ENCODE data around the gene C22orf42. TPM values are rescaled to one million over a fixed set of nuclear protein-coding genes. Genes with fewer than 3 reads are reported as not detected.
"Not testable (repeated sequence)": the region's sequence is repeated elsewhere in the genome, so short reads cannot be mapped to it uniquely, and the experiment has no call there.

C22orf42 gene
- total and polyA plus RNA-seq, 2 donors, result not detected

- Histone ChIP-seq H3K36me3 (ENCODE audit: insufficient read depth) (no peaks in the 10 kb centered on the region), H3K4me1 (ENCODE audit: insufficient read depth) (no peaks in the 10 kb centered on the region), H3K4me3 (ENCODE audit: low read depth, low read length) (no peak overlapping the region), H3K27ac (ENCODE audit: low read depth) (no peak overlapping the region)
- DNase-seq (ENCODE audit: extremely low spot score), result no peak
- 69% methylated on average over 7 of the region's 7 CpGs for WGBS
These were observed 40.9 kb upstream of the C22orf42 start for GRCh38 chr22:32199961-32200360.

- 86% methylated on average over 6 of the region's 6 CpGs for WGBS
- Histone ChIP-seq H3K27ac (ENCODE audit: low read depth) (no peak overlapping the region), H3K36me3 (ENCODE audit: insufficient read depth) (no peaks in the 10 kb centered on the region), H3K4me3 (ENCODE audit: low read depth, low read length) (no peak overlapping the region), H3K4me1 (ENCODE audit: insufficient read depth) (no peaks in the 10 kb centered on the region)
- DNase-seq (ENCODE audit: extremely low spot score), result no peak
These were observed 40.2 kb upstream of the C22orf42 start for GRCh38 chr22:32199341-32199740.

GRCh38 chr22:32197553-32198226, 38.6 kb upstream of the C22orf42 start:
- 87% methylated on average over 5 of the region's 5 CpGs for WGBS
- not testable (repeated sequence) for H3K27ac ChIP-seq (ENCODE audit: low read depth); H3K4me1 ChIP-seq (ENCODE audit: insufficient read depth); H3K4me3 ChIP-seq (ENCODE audit: low read depth, low read length); DNase-seq (ENCODE audit: extremely low spot score); H3K36me3 ChIP-seq (ENCODE audit: insufficient read depth)

- not testable (repeated sequence) for H3K4me1 ChIP-seq (ENCODE audit: insufficient read depth); H3K4me3 ChIP-seq (ENCODE audit: low read depth, low read length); H3K36me3 ChIP-seq (ENCODE audit: insufficient read depth); H3K27ac ChIP-seq (ENCODE audit: low read depth); DNase-seq (ENCODE audit: extremely low spot score)
- 77% methylated on average over 3 of the region's 3 CpGs for WGBS
These were observed 36.8 kb upstream of the C22orf42 start for GRCh38 chr22:32195900-32196299.

GRCh38 chr22:32193346-32193745, 34.2 kb upstream of the C22orf42 start:
- not testable (repeated sequence) for DNase-seq (ENCODE audit: extremely low spot score); H3K4me3 ChIP-seq (ENCODE audit: low read depth, low read length); H3K36me3 ChIP-seq (ENCODE audit: insufficient read depth); H3K27ac ChIP-seq (ENCODE audit: low read depth); H3K4me1 ChIP-seq (ENCODE audit: insufficient read depth)
- WGBS, result 82% methylated on average over 9 of the region's 9 CpGs

GRCh38 chr22:32191021-32191420, 31.9 kb upstream of the C22orf42 start:
- not testable (repeated sequence) for DNase-seq (ENCODE audit: extremely low spot score); H3K36me3 ChIP-seq (ENCODE audit: insufficient read depth)

GRCh38 chr22:32185821-32186220, 26.7 kb upstream of the C22orf42 start:
- H3K36me3 ChIP-seq (ENCODE audit: insufficient read depth), result no peaks in the 10 kb centered on the region
- 88% methylated on average over 3 of the region's 3 CpGs for WGBS
- no peaks in the 10 kb centered on the region for H3K4me1 ChIP-seq (ENCODE audit: insufficient read depth)
- DNase-seq (ENCODE audit: extremely low spot score), result no peak
- H3K27ac ChIP-seq (ENCODE audit: low read depth), result no peak overlapping the region
- H3K4me3 ChIP-seq (ENCODE audit: low read depth, low read length), result no peak overlapping the region

More at GRCh38 chr22:32191021-32191420, 31.9 kb upstream of the C22orf42 start:
- H3K27ac ChIP-seq (ENCODE audit: low read depth); H3K4me1 ChIP-seq (ENCODE audit: insufficient read depth); H3K4me3 ChIP-seq (ENCODE audit: low read depth, low read length): not testable (repeated sequence)
- WGBS, result 83% methylated on average over 15 of the region's 15 CpGs

GRCh38 chr22:32183625-32184024, 24.5 kb upstream of the C22orf42 start:
- no peak for DNase-seq (ENCODE audit: extremely low spot score)
- WGBS, result 52% methylated on average over 3 of the region's 3 CpGs

GRCh38 chr22:32181043-32181442, 21.9 kb upstream of the C22orf42 start:
- Histone ChIP-seq H3K4me3 (ENCODE audit: low read depth, low read length) (no peak overlapping the region), H3K4me1 (ENCODE audit: insufficient read depth) (no peaks in the 10 kb centered on the region), H3K27ac (ENCODE audit: low read depth) (no peak overlapping the region), H3K36me3 (ENCODE audit: insufficient read depth) (no peaks in the 10 kb centered on the region)
- WGBS, result 70% methylated on average over 6 of the region's 6 CpGs
- DNase-seq (ENCODE audit: extremely low spot score), result no peak

More at GRCh38 chr22:32183625-32184024, 24.5 kb upstream of the C22orf42 start:
- H3K27ac ChIP-seq (ENCODE audit: low read depth), result no peak overlapping the region
- H3K36me3 ChIP-seq (ENCODE audit: insufficient read depth), result no peaks in the 10 kb centered on the region
- no peak overlapping the region for H3K4me3 ChIP-seq (ENCODE audit: low read depth, low read length)
- H3K4me1 ChIP-seq (ENCODE audit: insufficient read depth), result no peaks in the 10 kb centered on the region

- Histone ChIP-seq H3K4me1 (ENCODE audit: insufficient read depth) (no peaks in the 10 kb centered on the region), H3K4me3 (ENCODE audit: low read depth, low read length) (no peak overlapping the region), H3K36me3 (ENCODE audit: insufficient read depth) (no peaks in the 10 kb centered on the region), H3K27ac (ENCODE audit: low read depth) (no peak overlapping the region)
- no peak for DNase-seq (ENCODE audit: extremely low spot score)
- WGBS, result 88% methylated on average over 8 of the region's 8 CpGs
These were observed 18.2 kb upstream of the C22orf42 start for GRCh38 chr22:32177221-32177765.

- Histone ChIP-seq H3K27ac (ENCODE audit: low read depth) (no peak overlapping the region), H3K36me3 (ENCODE audit: insufficient read depth) (no peaks in the 10 kb centered on the region), H3K4me3 (ENCODE audit: low read depth, low read length) (no peak overlapping the region), H3K4me1 (ENCODE audit: insufficient read depth) (no peaks in the 10 kb centered on the region)
- no peak for DNase-seq (ENCODE audit: extremely low spot score)
- 5% methylated on average over 73 of the region's 73 CpGs for WGBS
These were observed 16.9 kb upstream of the C22orf42 start for GRCh38 chr22:32175683-32176644.

GRCh38 chr22:32175115-32175514, 16.0 kb upstream of the C22orf42 start:
- Histone ChIP-seq H3K4me3 (ENCODE audit: low read depth, low read length) (no peak overlapping the region), H3K27ac (ENCODE audit: low read depth) (no peak overlapping the region), H3K36me3 (ENCODE audit: insufficient read depth) (no peaks in the 10 kb centered on the region), H3K4me1 (ENCODE audit: insufficient read depth) (no peaks in the 10 kb centered on the region)
- DNase-seq (ENCODE audit: extremely low spot score), result no peak
- 80% methylated on average over 11 of the region's 11 CpGs for WGBS

GRCh38 chr22:32165681-32166080, 6.6 kb upstream of the C22orf42 start:
- H3K27ac ChIP-seq (ENCODE audit: low read depth), result no peak overlapping the region
- no peaks in the 10 kb centered on the region for H3K4me1 ChIP-seq (ENCODE audit: insufficient read depth)
- WGBS, result 72% methylated on average over 6 of the region's 6 CpGs
- DNase-seq (ENCODE audit: extremely low spot score), result no peak
- no peak overlapping the region for H3K4me3 ChIP-seq (ENCODE audit: low read depth, low read length)
- no peaks in the 10 kb centered on the region for H3K36me3 ChIP-seq (ENCODE audit: insufficient read depth)
